Kidney glomerular epithelial cell (primary cell): Measurements from ENCODE around the gene MRPL4.
A peak's percentile ranks its signal among the peaks of the same experiment; 100 is the strongest.

Experiments
- DNase-seq: peaks from one replicate; lab custom pipeline; 2025; lab: John Stamatoyannopoulos, UW

The MRPL4 gene

DNA sequence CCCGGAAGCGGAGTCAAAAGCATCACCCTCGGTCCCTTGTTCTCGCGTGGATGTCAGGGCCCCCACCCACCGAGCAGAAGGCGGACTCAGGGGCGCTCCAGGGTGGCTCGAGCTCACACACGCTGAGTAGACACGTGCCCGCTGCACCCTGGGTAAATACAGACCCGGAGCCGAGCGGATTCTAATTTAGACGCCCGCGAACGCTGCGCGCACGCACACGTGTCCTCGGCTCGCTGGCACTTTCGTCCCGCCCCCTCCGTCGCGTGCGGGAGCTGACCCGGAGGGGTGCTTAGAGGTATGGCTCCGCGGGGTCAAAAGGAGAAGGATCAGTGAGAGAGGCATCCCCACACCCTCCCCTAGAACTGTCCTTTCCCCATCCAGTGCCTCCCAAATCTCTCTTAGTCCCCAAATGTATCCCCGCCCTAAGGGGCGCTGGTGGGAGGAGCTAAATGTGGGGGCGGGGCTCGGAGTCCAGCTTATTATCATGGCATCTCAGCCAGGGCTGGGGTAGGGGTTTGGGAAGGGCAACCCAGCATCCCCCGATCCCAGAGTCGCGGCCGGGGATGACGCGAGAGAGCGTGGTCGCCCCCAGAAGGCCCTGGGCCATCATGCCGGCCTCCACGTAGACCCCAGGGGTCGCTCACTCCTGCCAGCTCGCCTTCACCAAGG is 37.3 kb downstream of the MRPL4 start:
- no peak for DNase-seq

DNA sequence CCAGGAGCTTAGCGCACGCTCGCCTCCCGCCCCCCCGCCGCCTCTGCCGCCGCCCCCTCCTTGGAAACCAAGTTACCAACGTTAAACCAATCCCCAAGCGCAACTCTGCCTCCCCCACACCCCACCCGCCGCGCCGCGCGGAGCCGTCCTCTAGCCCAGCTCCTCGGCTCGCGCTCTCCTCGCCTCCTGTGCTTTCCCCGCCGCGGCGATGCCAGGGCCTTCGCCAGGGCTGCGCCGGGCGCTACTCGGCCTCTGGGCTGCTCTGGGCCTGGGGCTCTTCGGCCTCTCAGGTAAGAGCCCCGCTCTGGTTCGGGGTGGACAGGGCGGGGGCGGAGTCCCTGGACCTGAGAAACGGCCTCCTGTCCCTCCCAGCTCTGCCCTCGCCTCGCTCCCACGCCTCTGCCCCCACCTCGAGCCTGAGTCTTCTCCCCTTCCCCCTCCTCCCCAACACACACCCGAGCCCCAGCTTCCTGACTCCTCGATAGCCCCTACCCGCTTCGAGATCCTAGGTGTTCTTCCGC is 37.9 kb downstream of the MRPL4 start, which contains the start of gene ICAM5:
ICAM5 (plus strand) TSS at position 117 of the 521 bp plus-strand sequence; CDS start at position 209, 92 bp downstream.
- no peak for DNase-seq

DNA sequence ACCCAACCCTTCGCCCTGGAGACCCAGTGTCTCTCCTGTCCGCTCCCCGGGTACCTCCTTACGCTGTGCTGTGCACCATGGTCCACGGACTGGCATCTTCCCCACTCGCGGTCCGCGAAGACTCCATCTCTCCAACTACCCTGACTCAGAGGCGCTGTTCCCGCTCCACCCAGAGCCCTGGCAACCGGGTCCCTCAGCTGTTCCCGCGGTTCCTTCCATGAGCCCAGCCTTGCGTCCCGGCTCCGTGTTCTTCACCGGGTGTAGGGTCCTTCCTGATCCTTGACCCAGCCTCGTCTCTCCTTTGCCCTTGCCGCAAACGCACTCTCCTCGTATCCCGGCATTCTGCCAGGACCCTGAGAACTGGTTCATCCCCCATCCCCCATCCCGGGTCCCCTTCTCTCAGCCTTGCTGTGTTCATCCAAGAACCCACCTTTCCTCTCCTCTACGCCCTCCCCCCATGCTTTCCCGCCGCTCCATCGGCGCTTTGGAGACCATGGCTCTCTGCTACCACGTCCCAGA is 38.4 kb downstream of the MRPL4 start:
- DNase-seq: no peak

DNA sequence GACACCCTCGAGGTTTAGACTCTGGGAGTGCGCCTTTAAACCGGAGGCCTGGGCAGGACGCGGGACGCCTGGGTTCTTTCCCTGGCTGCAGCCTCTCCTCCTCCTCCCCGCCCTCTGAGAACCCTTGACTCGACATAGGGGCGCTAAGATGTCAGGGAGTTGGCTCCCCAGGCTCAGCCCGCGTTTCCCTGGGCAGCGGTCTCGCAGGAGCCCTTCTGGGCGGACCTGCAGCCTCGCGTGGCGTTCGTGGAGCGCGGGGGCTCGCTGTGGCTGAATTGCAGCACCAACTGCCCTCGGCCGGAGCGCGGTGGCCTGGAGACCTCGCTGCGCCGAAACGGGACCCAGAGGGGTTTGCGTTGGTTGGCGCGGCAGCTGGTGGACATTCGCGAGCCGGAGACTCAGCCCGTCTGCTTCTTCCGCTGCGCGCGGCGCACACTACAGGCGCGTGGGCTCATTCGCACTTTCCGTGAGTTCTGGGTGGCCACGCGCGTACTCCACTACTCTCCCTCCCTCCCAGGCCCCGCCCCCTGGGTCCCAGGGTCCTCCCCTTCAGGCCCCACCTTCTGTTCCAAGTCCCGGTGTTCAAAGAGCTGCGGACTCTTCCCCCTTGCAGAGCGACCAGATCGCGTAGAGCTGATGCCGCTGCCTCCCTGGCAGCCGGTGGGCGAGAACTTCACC is 39.0 kb downstream of the MRPL4 start:
- DNase-seq: peak; percentile 10

DNA sequence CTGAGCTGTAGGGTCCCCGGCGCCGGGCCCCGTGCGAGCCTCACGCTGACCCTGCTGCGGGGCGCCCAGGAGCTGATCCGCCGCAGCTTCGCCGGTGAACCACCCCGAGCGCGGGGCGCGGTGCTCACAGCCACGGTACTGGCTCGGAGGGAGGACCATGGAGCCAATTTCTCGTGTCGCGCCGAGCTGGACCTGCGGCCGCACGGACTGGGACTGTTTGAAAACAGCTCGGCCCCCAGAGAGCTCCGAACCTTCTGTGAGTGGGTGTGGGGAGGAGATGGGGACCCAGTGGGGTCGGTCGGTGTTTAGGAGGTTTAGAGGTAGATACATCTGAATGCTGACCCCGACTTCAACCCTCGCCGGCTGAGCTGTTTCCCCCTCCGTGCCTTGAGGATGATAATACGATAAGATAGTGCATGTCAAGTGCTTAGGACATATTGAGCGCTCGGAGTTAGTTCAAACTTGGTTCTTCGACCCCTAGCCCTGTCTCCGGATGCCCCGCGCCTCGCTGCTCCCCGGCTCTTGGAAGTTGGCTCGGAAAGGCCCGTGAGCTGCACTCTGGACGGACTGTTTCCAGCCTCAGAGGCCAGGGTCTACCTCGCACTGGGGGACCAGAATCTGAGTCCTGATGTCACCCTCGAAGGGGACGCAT is 39.7 kb downstream of the MRPL4 start:
- no peak for DNase-seq

DNA sequence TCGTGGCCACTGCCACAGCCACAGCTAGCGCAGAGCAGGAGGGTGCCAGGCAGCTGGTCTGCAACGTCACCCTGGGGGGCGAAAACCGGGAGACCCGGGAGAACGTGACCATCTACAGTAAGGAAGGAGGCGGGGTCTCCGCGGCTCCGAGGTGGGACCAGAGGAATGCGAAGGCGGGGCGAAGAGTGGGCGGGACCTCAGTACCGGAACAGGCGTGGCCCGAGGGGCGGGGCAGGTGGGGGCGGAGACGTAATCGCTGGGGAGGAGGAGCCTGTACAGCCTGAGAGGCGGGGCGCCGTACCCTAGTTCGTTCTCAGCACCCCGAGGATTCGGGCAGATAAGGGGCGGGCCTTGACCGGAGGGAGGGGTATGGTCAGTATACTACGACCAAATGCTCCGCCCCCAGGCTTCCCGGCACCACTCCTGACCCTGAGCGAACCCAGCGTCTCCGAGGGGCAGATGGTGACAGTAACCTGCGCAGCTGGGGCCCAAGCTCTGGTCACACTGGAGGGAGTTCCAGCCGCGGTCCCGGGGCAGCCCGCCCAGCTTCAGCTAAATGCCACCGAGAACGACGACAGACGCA is 40.3 kb downstream of the MRPL4 start:
- DNase-seq: peak; percentile 30

DNA sequence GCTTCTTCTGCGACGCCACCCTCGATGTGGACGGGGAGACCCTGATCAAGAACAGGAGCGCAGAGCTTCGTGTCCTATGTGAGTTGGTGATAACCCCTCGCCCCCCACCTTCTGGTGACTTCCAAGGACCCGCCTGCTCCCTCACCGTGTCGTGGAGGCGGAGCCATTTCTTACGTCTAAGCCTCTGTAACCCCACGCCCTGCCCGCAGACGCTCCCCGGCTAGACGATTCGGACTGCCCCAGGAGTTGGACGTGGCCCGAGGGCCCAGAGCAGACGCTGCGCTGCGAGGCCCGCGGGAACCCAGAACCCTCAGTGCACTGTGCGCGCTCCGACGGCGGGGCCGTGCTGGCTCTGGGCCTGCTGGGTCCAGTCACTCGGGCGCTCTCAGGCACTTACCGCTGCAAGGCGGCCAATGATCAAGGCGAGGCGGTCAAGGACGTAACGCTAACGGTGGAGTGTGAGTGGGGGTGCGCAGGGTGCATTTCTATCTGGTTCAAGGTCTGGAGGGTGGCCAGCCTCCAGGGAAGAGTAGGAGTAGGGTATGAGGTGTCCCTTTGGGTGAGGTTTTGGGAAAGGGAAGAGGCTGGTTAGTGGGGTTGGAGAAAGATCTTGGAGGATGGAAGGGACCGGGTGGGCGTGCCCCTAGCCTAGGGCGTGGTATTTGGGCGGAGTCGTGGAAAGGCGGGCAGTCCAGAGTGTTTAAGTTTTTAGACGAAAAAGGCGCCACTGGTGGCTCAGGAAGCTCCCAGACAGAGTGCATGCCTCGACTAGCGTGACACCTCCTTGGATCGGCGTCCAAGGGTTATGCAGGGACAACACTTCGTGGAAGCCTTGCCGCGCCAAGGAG is 41.0 kb downstream of the MRPL4 start:
- DNase-seq: no peak

DNA sequence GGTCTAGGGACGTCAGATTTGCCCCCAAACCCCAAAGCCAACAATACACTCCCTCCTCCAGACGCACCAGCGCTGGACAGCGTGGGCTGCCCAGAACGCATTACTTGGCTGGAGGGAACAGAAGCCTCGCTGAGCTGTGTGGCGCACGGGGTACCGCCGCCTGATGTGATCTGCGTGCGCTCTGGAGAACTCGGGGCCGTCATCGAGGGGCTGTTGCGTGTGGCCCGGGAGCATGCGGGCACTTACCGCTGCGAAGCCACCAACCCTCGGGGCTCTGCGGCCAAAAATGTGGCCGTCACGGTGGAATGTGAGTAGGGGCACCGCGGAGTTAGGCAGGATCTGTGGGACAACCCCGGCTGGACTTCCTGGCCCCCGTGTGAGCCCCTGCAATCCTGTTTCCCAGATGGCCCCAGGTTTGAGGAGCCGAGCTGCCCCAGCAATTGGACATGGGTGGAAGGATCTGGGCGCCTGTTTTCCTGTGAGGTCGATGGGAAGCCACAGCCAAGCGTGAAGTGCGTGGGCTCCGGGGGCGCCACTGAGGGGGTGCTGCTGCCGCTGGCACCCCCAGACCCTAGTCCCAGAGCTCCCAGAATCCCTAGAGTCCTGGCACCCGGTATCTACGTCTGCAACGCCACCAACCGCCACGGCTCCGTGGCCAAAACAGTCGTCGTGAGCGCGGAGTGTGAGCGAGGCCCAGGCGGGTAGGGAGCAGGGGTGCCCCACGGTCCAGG is 41.8 kb downstream of the MRPL4 start:
- no peak for DNase-seq

DNA sequence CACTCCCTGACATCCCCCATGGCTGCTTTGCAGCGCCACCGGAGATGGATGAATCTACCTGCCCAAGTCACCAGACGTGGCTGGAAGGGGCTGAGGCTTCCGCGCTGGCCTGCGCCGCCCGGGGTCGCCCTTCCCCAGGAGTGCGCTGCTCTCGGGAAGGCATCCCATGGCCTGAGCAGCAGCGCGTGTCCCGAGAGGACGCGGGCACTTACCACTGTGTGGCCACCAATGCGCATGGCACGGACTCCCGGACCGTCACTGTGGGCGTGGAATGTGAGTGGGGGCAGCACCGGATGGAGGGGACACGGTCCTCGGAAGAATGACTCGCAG is 42.3 kb downstream of the MRPL4 start:
- DNase-seq: no peak

DNA sequence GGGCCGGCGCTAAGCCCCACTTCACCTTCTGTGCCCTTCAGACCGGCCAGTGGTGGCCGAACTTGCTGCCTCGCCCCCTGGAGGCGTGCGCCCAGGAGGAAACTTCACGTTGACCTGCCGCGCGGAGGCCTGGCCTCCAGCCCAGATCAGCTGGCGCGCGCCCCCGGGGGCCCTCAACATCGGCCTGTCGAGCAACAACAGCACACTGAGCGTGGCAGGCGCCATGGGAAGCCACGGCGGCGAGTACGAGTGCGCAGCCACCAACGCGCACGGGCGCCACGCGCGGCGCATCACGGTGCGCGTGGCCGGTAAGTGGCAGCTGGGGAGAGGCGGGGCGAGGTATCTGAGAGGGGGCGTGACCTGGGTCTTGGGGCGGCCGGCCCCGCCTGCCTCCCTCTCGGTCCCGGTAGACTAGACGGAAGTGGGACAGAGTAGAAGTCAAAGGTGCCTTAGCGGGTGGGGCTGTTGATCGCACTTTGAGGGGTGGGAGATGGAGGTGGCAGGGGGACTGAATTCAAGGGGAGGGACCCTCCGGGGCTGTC is 43.4 kb downstream of the MRPL4 start:
- no peak for DNase-seq

DNA sequence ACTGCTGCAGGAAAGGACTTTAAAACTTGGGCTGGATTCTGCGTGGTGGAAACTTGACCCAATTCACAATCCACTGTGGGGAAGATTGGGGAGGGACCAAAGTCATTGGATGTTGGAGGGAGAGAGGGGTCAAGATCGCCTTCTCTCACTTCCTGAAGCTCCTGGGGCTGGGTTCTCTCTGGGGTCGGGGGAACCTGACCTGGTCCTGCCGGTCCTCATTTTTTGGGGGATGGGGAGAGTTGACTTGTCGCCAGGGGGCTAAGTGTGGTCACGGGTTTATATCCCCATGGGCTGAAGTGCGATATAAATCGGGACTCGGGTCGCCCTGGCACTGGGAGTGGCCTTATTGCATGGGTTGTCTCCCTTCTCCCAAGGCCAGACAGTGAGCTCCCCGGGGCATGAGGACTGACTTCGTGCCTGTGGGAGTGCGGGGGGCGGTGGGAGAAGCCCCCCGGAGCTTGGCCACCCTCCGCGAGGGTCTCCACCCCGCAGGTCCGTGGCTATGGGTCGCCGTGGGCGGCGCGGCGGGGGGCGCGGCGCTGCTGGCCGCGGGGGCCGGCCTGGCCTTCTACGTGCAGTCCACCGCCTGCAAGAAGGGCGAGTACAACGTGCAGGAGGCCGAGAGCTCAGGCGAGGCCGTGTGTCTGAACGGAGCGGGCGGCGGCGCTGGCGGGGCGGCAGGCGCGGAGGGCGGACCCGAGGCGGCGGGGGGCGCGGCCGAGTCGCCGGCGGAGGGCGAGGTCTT is 44.0 kb downstream of the MRPL4 start:
- no peak for DNase-seq

DNA sequence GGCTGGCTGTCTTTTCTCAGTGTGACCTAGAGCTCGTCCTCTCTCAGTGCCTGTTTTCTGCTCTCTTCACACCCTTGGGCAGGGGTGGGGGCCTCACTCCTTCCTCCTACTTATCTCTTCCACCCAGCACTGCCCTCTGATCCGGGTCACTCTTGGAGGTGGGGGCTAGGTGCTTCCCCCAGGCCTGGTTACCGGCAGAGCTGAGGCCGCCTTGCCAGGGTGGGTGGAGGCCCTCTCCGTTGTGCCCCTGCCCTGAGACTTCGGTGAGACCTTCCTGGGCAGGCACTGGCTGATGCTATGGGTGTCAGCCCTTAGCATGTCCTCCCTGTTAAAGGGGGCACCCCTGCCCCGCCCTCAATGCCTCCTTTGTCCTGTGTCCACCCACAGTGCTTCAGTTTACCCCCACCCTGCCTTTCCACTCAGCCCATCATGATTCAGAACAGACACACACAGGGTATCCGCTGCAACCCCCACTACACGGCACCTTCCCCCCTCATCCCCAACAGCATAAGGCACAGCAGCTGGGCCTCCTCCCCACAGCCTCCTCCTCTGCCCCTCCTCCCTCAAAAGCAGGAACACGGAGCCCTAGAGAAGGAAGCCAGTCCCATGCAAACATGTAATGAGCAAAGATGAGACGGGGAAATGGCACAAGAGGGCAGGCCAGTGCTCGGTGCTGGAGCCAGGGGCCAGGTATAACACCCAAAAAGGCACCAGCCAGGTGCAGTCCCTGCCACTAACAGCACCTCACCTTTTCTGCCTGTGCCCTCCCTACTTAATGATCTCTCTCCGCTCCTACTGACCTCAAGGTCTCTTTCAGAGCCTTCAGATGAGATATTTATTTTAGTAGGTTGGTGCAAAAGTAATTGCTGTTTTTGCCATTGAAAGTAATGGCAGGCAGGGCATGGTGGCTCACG is 47.8 kb downstream of the MRPL4 start:
- no peak for DNase-seq

DNA sequence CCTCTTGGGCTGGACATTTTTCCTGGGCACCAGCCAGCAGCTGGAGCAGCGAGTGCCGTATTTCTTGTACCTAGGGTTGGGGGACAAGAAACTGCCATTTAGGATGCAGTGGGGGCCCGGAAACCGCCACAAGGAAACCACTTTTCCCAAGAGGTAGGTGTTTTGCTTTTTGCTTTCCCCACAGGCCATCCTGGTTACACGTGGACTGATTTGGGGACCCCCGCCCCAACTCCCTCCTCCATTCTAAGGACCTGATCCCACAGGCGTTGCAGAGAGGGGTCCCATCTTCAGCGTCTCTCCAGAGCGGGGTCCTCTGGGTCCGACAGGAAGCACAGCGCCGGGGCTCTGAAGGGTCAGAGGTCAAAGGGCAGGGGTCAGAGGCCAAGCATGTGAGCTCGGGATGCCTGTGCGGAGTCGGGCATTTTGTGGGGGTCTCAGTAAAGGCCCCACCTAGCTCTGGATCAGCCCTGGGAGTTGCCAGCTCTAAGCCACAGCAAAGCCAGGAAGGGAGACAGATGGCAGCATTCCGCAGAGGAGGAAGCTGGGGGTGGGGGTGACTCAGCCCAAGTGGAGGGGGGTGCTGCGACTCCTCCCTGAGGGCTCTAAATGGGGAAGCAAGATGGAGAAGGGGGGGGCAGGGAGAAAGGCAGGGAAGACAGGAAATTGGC is 53.3 kb downstream of the MRPL4 start:
- DNase-seq: no peak

DNA sequence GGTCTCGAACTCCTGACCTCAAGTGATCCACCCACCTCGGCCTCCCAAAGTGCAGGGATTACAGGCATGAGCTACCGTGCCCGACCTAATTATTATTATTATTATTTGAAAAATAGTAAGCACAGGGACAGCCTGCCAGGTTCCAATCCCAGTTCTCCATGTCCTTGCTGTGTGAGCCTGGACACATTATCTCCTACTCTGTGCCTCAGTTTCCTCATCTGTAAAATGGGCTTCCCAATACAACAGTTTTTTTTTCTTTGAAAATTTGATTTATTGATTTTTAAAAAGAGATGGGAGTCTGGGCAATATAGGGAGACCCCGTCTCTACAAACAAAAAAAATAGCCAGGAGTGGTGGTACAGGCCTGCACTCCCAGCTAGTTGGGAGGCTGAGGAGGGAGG is 54.3 kb downstream of the MRPL4 start:
- no peak for DNase-seq

DNA sequence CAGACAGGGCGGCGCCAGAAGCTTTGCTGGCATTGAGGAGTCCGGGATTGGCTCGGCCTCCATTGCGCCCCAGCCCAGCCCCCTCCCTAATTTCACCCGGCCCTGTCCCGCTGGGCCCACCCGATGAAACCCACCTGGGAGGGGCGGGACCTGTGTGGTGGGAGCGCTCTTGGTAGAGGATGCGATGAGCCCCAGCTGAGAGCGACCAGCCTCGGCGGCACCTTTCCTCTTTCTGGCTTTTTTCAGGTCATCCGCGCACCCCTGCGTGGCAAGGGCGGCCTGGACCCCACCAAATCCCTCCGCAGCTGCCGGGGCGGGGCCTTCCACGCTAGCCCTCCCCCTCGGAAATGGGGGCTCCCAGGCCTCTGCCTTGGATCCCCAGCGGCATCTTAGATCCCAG is 57.4 kb downstream of the MRPL4 start, which contains the start of gene ZGLP1:
ZGLP1 (minus strand) TSS at position 393 of the 400 bp plus-strand sequence.
- DNase-seq: no peak
